ENCODE data around the gene WWC1.

The WWC1 gene

DNA sequence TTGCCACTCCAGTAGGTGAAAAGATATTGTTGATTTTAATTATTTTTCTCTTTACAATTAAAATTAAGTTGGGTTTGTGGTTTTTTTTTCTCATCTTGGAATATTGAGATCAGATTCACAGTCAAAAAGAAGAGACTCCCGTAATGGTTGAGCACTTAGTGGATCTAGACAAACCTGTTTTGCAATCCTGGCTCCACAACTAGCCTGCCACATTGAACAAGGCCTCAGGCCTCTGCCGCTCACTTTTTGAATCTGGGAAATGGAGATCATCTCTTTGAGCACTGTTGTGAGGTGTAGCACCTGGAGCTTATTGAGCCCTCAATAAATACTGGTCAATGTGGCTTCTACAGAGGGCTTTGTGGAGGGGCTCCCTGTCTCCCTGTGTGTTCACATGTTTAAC, 157.7 kb downstream of the WWC1 start:
- Histone ChIP-seq H3K4me1 (ENCODE audit: control insufficient read depth in 2 of 2, insufficient read depth in 2 of 2, low read length in 2 of 2) (no peaks in the 10 kb centered on the region), H3K27ac (ENCODE audit: low read depth in 2 of 2, low read length in 2 of 2) (no peak overlapping the region), H3K4me3 (ENCODE audit: low read length in 2 of 2) (no peak overlapping the region), H3K9me3 (ENCODE audit: control insufficient read depth in 2 of 2, low read length in 2 of 2) (no peaks in the 10 kb centered on the region), H3K27me3 (ENCODE audit: control insufficient read depth in 2 of 2, insufficient read depth in 2 of 2, low read length in 2 of 2) (no peaks in the 10 kb centered on the region), H3K9ac (ENCODE audit: low read depth in 1 of 2, low read length in 2 of 2) (no peak overlapping the region), H3K36me3 (ENCODE audit: control insufficient read depth in 2 of 2, insufficient read depth in 2 of 2, low read length in 2 of 2) (peaks cover 2 to 8% of the 10 kb centered on the region in 2 donors)

DNA sequence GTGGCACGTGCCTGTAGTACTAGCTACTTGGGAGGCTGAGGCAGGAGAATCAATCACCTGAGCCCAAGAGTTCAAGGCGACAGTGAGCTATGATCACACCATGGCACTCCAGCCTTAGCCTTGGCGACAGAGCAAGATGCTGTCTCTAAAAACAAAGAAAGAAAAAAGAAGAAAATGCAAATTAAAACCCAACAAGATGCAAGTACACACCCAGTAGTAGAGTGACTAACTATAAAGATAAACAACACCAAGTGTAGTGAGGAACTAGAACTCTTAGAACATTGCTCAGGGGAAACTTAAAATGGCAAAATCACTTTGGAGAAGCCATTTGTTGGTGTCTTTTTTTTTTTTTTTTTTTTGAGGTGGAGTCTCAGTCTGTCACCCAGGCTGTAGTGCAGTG, 160.1 kb downstream of the WWC1 start:
- Histone ChIP-seq H3K4me3 (ENCODE audit: low read length in 2 of 2) (no peak overlapping the region), H3K9me3 (ENCODE audit: control insufficient read depth in 2 of 2, low read length in 2 of 2) (no peaks in the 10 kb centered on the region), H3K27me3 (ENCODE audit: control insufficient read depth in 2 of 2, insufficient read depth in 2 of 2, low read length in 2 of 2) (no peaks in the 10 kb centered on the region), H3K27ac (ENCODE audit: low read depth in 2 of 2, low read length in 2 of 2) (no peak overlapping the region), H3K9ac (ENCODE audit: low read depth in 1 of 2, low read length in 2 of 2) (no peak overlapping the region), H3K36me3 (ENCODE audit: control insufficient read depth in 2 of 2, insufficient read depth in 2 of 2, low read length in 2 of 2) (peaks cover 7 to 8% of the 10 kb centered on the region in 2 donors), H3K4me1 (ENCODE audit: control insufficient read depth in 2 of 2, insufficient read depth in 2 of 2, low read length in 2 of 2) (no peaks in the 10 kb centered on the region)

DNA sequence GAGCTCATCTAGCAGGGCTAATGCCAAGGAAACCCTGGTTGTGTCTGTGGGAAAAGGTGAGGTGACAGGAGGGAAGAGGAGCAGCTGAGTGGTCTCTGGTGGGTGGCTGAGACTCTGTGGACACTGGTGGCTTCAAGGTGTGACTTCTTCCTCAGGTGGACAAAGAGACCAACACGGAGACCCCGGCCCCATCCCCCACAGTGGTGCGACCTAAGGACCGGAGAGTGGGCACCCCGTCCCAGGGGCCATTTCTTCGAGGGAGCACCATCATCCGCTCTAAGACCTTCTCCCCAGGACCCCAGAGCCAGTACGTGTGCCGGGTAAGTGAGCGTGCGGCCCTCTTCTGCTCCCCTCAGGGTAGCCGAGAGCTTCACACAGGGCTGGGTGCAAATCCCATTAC, 163.8 kb downstream of the WWC1 start:
- Histone ChIP-seq H3K27me3 (ENCODE audit: control insufficient read depth in 2 of 2, insufficient read depth in 2 of 2, low read length in 2 of 2) (no peaks in the 10 kb centered on the region), H3K9ac (ENCODE audit: low read depth in 1 of 2, low read length in 2 of 2) (no peak overlapping the region), H3K27ac (ENCODE audit: low read depth in 2 of 2, low read length in 2 of 2) (no peak overlapping the region), H3K4me3 (ENCODE audit: low read length in 2 of 2) (no peak overlapping the region), H3K4me1 (ENCODE audit: control insufficient read depth in 2 of 2, insufficient read depth in 2 of 2, low read length in 2 of 2) (no peaks in the 10 kb centered on the region), H3K36me3 (ENCODE audit: control insufficient read depth in 2 of 2, insufficient read depth in 2 of 2, low read length in 2 of 2) (peaks cover 18 to 20% of the 10 kb centered on the region in 2 donors), H3K9me3 (ENCODE audit: control insufficient read depth in 2 of 2, low read length in 2 of 2) (no peaks in the 10 kb centered on the region)

DNA sequence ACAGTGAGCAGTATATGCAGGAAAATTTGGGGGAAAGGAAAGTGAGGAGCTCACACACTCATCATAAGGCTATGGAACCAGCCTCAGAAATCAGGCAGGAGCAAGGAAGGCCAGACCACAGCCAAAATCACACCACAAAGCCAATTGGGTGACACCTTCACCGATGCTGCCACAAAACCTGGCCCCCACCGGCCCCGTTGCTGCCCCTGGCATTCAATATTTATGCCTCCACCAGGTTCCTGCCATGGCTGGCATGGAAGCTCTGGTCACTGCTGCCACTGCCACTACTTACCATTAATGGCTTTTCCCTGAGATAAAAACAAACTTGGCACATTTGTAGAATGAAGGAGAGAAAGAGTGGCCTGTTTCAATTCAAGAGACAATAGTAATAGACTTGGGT, 166.1 kb downstream of the WWC1 start:
- Histone ChIP-seq H3K9me3 (ENCODE audit: control insufficient read depth in 2 of 2, low read length in 2 of 2) (no peaks in the 10 kb centered on the region), H3K36me3 (ENCODE audit: control insufficient read depth in 2 of 2, insufficient read depth in 2 of 2, low read length in 2 of 2) (peaks cover 22 to 26% of the 10 kb centered on the region in 2 donors), H3K27ac (ENCODE audit: low read depth in 2 of 2, low read length in 2 of 2) (no peak overlapping the region), H3K27me3 (ENCODE audit: control insufficient read depth in 2 of 2, insufficient read depth in 2 of 2, low read length in 2 of 2) (no peaks in the 10 kb centered on the region), H3K4me1 (ENCODE audit: control insufficient read depth in 2 of 2, insufficient read depth in 2 of 2, low read length in 2 of 2) (no peaks in the 10 kb centered on the region), H3K4me3 (ENCODE audit: low read length in 2 of 2) (no peak overlapping the region), H3K9ac (ENCODE audit: low read depth in 1 of 2, low read length in 2 of 2) (no peak overlapping the region)

DNA sequence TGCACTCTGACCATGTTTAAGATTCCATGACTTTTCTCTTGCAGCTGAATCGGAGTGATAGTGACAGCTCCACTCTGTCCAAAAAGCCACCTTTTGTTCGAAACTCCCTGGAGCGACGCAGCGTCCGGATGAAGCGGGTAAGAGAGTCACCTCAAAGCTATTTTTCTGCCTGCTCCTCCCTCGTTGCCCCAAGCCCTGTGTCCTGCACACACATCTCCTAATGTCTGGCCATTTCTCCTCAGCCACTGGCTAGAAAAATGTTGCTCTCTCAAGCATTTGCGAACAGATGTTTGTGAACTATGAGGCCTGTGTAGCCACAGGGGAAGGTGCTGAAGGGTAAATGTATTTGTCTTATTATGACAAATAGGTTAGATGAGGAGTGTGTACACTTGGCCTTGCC, 169.2 kb downstream of the WWC1 start:
- Histone ChIP-seq H3K4me1 (ENCODE audit: control insufficient read depth in 2 of 2, insufficient read depth in 2 of 2, low read length in 2 of 2) (no peaks in the 10 kb centered on the region), H3K27ac (ENCODE audit: low read depth in 2 of 2, low read length in 2 of 2) (no peak overlapping the region), H3K36me3 (ENCODE audit: control insufficient read depth in 2 of 2, insufficient read depth in 2 of 2, low read length in 2 of 2) (peaks cover 17 to 26% of the 10 kb centered on the region in 2 donors), H3K4me3 (ENCODE audit: low read length in 2 of 2) (no peak overlapping the region), H3K27me3 (ENCODE audit: control insufficient read depth in 2 of 2, insufficient read depth in 2 of 2, low read length in 2 of 2) (no peaks in the 10 kb centered on the region), H3K9me3 (ENCODE audit: control insufficient read depth in 2 of 2, low read length in 2 of 2) (no peaks in the 10 kb centered on the region), H3K9ac (ENCODE audit: low read depth in 1 of 2, low read length in 2 of 2) (no peak overlapping the region)

DNA sequence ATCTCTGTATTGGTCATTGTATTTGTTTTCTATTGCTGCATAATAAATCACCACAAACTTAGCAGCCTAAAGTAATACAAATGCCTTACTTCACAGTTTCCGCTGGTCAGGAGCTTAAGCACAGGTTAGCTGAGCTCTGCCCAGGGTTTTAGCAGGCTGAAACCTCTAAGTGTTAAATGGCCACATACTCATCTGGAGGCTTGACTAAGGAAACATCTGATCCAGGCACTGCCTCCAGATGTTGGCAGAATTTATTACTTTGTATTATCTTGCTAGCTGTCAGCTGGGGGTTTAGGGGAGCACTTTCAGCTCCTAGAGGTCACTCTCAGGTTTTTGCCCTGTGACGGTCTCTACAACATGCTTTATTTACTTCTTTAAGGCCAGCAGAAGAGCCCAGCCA, 171.6 kb downstream of the WWC1 start:
- no peaks in the 10 kb centered on the region for H3K9me3 ChIP-seq (ENCODE audit: control insufficient read depth in 2 of 2, low read length in 2 of 2)
- peaks cover 12 to 15% of the 10 kb centered on the region in 2 donors for H3K36me3 ChIP-seq (ENCODE audit: control insufficient read depth in 2 of 2, insufficient read depth in 2 of 2, low read length in 2 of 2)
- no peaks in the 10 kb centered on the region for H3K4me1 ChIP-seq (ENCODE audit: control insufficient read depth in 2 of 2, insufficient read depth in 2 of 2, low read length in 2 of 2)
- H3K9ac ChIP-seq (ENCODE audit: low read depth in 1 of 2, low read length in 2 of 2) = no peak overlapping the region
- no peak overlapping the region for H3K27ac ChIP-seq (ENCODE audit: low read depth in 2 of 2, low read length in 2 of 2)
- H3K27me3 ChIP-seq (ENCODE audit: control insufficient read depth in 2 of 2, insufficient read depth in 2 of 2, low read length in 2 of 2) = no peaks in the 10 kb centered on the region
- H3K4me3 ChIP-seq (ENCODE audit: low read length in 2 of 2) = no peak overlapping the region

DNA sequence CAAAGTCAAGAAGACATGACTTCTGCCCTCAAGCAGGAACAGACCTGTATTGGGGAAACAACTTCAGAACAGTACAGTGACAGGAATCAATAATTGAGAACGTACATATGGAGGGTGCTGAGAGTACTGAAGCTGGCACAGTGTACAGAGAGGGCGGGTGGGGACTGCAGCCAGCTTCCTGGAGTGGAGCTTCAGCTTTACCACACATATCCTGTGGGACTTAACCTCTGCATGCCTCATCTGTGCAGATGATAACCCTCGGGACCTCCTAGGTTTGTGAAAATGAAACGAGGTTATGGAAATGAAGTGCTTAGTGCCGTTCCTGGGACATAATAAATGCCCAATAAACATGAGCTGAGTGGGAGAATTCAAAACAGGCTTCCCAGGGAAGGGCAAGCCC, 172.8 kb downstream of the WWC1 start:
- no peaks in the 10 kb centered on the region for H3K4me1 ChIP-seq (ENCODE audit: control insufficient read depth in 2 of 2, insufficient read depth in 2 of 2, low read length in 2 of 2)
- no peaks in the 10 kb centered on the region for H3K27me3 ChIP-seq (ENCODE audit: control insufficient read depth in 2 of 2, insufficient read depth in 2 of 2, low read length in 2 of 2)
- no peaks in the 10 kb centered on the region for H3K9me3 ChIP-seq (ENCODE audit: control insufficient read depth in 2 of 2, low read length in 2 of 2)
- H3K36me3 ChIP-seq (ENCODE audit: control insufficient read depth in 2 of 2, insufficient read depth in 2 of 2, low read length in 2 of 2) = peaks cover 12 to 16% of the 10 kb centered on the region in 2 donors
- no peak overlapping the region for H3K4me3 ChIP-seq (ENCODE audit: low read length in 2 of 2)
- H3K9ac ChIP-seq (ENCODE audit: low read depth in 1 of 2, low read length in 2 of 2) = no peak overlapping the region
- H3K27ac ChIP-seq (ENCODE audit: low read depth in 2 of 2, low read length in 2 of 2) = no peak overlapping the region

DNA sequence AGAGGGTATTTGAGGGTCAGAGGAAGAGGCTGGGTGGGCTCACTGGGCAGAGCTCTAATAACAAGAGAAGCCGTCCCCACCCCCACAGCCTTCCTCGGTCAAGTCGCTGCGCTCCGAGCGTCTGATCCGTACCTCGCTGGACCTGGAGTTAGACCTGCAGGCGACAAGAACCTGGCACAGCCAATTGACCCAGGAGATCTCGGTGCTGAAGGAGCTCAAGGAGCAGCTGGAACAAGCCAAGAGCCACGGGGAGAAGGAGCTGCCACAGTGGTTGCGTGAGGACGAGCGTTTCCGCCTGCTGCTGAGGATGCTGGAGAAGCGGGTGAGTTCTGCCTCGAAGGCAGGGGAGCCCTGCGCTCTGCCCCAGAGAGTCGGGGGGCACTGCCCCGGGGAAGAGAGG, 173.2 kb downstream of the WWC1 start:
- H3K9me3 ChIP-seq (ENCODE audit: control insufficient read depth in 2 of 2, low read length in 2 of 2) = no peaks in the 10 kb centered on the region
- H3K36me3 ChIP-seq (ENCODE audit: control insufficient read depth in 2 of 2, insufficient read depth in 2 of 2, low read length in 2 of 2) = peaks cover 12 to 16% of the 10 kb centered on the region in 2 donors
- H3K27ac ChIP-seq (ENCODE audit: low read depth in 2 of 2, low read length in 2 of 2) = no peak overlapping the region

DNA sequence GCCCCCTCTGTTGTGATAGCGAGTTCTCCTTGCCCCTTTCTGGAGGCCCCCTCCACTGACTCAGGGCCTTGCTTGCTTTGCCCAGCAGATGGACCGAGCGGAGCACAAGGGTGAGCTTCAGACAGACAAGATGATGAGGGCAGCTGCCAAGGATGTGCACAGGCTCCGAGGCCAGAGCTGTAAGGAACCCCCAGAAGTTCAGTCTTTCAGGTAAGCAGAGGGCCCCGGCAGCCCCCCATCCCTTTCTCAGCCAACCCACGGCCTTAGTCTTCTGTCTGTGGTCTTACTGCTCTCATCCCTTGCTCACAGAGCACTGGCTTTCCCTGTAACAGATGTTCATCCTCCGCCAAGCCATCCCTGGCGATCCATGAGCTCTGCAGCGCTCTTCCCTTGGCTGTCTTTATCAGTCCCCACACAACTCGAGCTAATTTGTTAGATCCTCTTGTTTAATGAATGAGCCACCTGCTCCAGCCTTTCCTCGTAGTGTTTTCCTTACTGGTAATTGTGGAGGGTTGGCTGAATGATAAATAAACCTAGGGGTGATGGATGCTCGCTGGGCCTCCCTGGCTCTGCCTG, 176.4 kb downstream of the WWC1 start:
- peaks cover 9 to 11% of the 10 kb centered on the region in 2 donors for H3K36me3 ChIP-seq (ENCODE audit: control insufficient read depth in 2 of 2, insufficient read depth in 2 of 2, low read length in 2 of 2)
- H3K4me3 ChIP-seq (ENCODE audit: low read length in 2 of 2) = no peak overlapping the region
- H3K9me3 ChIP-seq (ENCODE audit: control insufficient read depth in 2 of 2, low read length in 2 of 2) = no peaks in the 10 kb centered on the region
- no peaks in the 10 kb centered on the region for H3K27me3 ChIP-seq (ENCODE audit: control insufficient read depth in 2 of 2, insufficient read depth in 2 of 2, low read length in 2 of 2)
- no peak overlapping the region for H3K9ac ChIP-seq (ENCODE audit: low read depth in 1 of 2, low read length in 2 of 2)
- no peak overlapping the region for H3K27ac ChIP-seq (ENCODE audit: low read depth in 2 of 2, low read length in 2 of 2)
- H3K4me1 ChIP-seq (ENCODE audit: control insufficient read depth in 2 of 2, insufficient read depth in 2 of 2, low read length in 2 of 2) = no peaks in the 10 kb centered on the region

More for the DNA sequence above, 173.2 kb downstream of the WWC1 start:
- no peak overlapping the region for H3K4me3 ChIP-seq (ENCODE audit: low read length in 2 of 2)
- H3K27me3 ChIP-seq (ENCODE audit: control insufficient read depth in 2 of 2, insufficient read depth in 2 of 2, low read length in 2 of 2) = no peaks in the 10 kb centered on the region
- H3K9ac ChIP-seq (ENCODE audit: low read depth in 1 of 2, low read length in 2 of 2) = no peak overlapping the region
- no peaks in the 10 kb centered on the region for H3K4me1 ChIP-seq (ENCODE audit: control insufficient read depth in 2 of 2, insufficient read depth in 2 of 2, low read length in 2 of 2)

DNA sequence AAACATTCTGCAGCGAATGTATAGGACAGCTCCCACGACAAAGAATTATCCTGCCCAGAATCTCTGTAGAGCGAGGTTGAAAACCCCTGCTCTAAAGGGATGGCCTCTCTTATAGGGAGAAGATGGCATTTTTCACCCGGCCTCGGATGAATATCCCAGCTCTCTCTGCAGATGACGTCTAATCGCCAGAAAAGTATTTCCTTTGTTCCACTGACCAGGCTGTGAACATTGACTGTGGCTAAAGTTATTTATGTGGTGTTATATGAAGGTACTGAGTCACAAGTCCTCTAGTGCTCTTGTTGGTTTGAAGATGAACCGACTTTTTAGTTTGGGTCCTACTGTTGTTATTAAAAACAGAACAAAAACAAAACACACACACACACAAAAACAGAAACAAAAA, 177.4 kb downstream of the WWC1 start:
- H3K36me3 ChIP-seq (ENCODE audit: control insufficient read depth in 2 of 2, insufficient read depth in 2 of 2, low read length in 2 of 2) = peaks cover 9 to 11% of the 10 kb centered on the region in 2 donors
- no peaks in the 10 kb centered on the region for H3K9me3 ChIP-seq (ENCODE audit: control insufficient read depth in 2 of 2, low read length in 2 of 2)
- H3K27ac ChIP-seq (ENCODE audit: low read depth in 2 of 2, low read length in 2 of 2) = no peak overlapping the region
- no peak overlapping the region for H3K4me3 ChIP-seq (ENCODE audit: low read length in 2 of 2)
- no peaks in the 10 kb centered on the region for H3K4me1 ChIP-seq (ENCODE audit: control insufficient read depth in 2 of 2, insufficient read depth in 2 of 2, low read length in 2 of 2)
- H3K9ac ChIP-seq (ENCODE audit: low read depth in 1 of 2, low read length in 2 of 2) = no peak overlapping the region
- H3K27me3 ChIP-seq (ENCODE audit: control insufficient read depth in 2 of 2, insufficient read depth in 2 of 2, low read length in 2 of 2) = no peaks in the 10 kb centered on the region

DNA sequence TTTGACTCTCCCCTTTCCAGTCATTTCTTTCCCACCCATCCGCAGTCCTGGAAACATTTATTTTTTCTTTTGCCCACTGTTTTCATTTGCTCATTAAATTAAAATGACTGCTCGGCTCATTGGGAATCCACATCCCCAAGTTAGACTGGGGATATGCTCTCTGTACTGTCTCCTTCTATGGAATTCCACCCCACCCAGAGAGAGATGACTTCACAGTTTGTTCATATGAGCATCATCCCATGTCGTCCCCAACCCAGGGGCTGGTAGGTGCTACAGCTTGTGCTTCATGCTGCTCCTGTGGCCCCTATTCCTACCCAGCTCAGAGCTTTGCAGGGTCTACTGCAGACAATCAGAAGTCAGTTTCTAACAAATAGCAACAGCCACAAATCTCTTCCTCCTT, 178.4 kb downstream of the WWC1 start:
- no peak overlapping the region for H3K27ac ChIP-seq (ENCODE audit: low read depth in 2 of 2, low read length in 2 of 2)
- no peaks in the 10 kb centered on the region for H3K4me1 ChIP-seq (ENCODE audit: control insufficient read depth in 2 of 2, insufficient read depth in 2 of 2, low read length in 2 of 2)
- peaks cover 9 to 11% of the 10 kb centered on the region in 2 donors for H3K36me3 ChIP-seq (ENCODE audit: control insufficient read depth in 2 of 2, insufficient read depth in 2 of 2, low read length in 2 of 2)
- no peak overlapping the region for H3K4me3 ChIP-seq (ENCODE audit: low read length in 2 of 2)
- H3K9me3 ChIP-seq (ENCODE audit: control insufficient read depth in 2 of 2, low read length in 2 of 2) = no peaks in the 10 kb centered on the region
- no peaks in the 10 kb centered on the region for H3K27me3 ChIP-seq (ENCODE audit: control insufficient read depth in 2 of 2, insufficient read depth in 2 of 2, low read length in 2 of 2)
- no peak overlapping the region for H3K9ac ChIP-seq (ENCODE audit: low read depth in 1 of 2, low read length in 2 of 2)

All from mucosa of rectum (tissue), 2 donors.